Fibroblast of the aortic adventitia (primary cell): ENCODE data around the gene ATP10A. TPM values are rescaled to one million over a fixed set of nuclear protein-coding genes. Genes with fewer than 3 reads are reported as not detected.

Experiments used
- DNase-seq: peaks from one replicate; pipeline ENCODE4 v3.0.0-alpha.2; 2010; ENCODE audit warnings: low read depth
- H3K4me3 ChIP-seq: 2 replicates; pipeline ENCODE4 v1.5.1; 2011; ENCODE audit warnings: low read depth, mild to moderate bottlenecking, control low read depth, low read length, moderate library complexity
- total RNA-seq: library from RNA; depleted of rRNA; stranded (reverse); fragments of >200 nt; gene quantifications from 2 replicates; pipeline ENCODE4 v1.2.3, GENCODE V29; 2012; ENCODE audit warnings: low replicate concordance
- TF ChIP-seq, protein P1 (sequence below): IDR thresholded peaks from 2 replicates; pipeline ENCODE4 v1.5.1; 2011; ENCODE audit warnings: mild to moderate bottlenecking, low read length, control low read depth, inconsistent platforms; ENCODE audit not compliant: insufficient read depth

The ATP10A gene
- total RNA-seq, 1 donor: 4.4 TPM

DNA sequence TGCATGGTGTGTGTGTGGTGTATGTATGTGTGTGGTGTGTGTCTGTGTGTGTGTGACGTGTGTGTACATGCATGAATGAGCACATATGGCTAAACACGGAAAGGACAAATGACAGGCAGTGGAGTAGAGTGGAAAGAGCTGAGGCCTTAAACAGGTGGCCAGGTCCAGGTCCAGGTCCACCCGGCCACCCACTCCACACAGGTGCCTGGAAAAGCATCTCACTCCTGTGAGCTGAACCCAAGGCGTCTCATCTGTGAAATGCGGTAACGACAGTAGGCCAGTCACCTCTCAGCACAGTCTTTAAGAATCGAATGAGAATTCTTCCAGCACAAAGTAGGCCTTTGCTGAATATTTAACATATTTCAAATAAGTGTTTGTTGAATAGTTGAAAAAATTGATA lies 58.7 kb downstream of the ATP10A start:
- no peak overlapping the region for H3K4me3 ChIP-seq
- TF ChIP-seq, protein P1, sequence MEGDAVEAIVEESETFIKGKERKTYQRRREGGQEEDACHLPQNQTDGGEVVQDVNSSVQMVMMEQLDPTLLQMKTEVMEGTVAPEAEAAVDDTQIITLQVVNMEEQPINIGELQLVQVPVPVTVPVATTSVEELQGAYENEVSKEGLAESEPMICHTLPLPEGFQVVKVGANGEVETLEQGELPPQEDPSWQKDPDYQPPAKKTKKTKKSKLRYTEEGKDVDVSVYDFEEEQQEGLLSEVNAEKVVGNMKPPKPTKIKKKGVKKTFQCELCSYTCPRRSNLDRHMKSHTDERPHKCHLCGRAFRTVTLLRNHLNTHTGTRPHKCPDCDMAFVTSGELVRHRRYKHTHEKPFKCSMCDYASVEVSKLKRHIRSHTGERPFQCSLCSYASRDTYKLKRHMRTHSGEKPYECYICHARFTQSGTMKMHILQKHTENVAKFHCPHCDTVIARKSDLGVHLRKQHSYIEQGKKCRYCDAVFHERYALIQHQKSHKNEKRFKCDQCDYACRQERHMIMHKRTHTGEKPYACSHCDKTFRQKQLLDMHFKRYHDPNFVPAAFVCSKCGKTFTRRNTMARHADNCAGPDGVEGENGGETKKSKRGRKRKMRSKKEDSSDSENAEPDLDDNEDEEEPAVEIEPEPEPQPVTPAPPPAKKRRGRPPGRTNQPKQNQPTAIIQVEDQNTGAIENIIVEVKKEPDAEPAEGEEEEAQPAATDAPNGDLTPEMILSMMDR: no peak
- DNase-seq: no peak

DNA sequence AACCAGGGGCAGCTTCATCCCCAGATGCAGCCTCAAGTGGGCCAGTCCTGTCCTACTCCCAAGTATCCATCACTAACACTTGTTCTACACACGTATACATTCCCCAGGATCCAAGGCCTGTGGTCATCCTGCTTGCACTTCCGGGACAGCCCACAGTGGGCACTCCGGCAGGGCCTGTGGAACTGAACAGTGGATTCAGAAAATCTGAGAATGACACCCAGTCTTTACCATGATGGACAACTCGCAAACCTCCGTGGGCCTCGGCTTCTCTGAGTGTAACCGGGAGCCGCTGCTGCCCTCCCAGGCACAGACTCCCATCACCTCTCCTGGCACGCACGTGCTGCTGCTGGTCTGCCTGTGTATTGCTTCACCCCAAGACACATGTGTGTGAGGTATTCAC lies 59.6 kb downstream of the ATP10A start:
- H3K4me3 ChIP-seq: no peak overlapping the region
- TF ChIP-seq, protein P1: no peak
- no peak for DNase-seq

DNA sequence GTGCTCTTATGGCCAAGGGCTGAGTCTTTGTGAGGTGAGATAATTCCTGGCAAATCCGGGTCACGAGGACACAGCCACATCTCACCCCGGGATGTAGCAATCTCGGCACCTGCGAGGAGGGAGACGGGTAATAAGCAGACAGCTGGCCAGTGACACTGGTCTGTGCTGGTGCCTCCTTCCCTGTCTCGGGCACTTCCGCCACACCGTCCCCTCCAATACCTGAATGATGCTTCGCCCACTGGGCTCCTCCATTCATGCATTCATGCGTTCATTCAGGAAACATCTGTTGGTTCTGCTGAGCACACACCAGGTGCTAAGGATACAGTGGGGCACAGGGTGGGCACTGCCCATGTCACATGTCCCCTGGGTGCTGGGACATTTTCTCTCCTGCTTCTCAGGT lies 60.1 kb downstream of the ATP10A start:
- TF ChIP-seq, protein P1: no peak
- no peak for DNase-seq
- no peak overlapping the region for H3K4me3 ChIP-seq

DNA sequence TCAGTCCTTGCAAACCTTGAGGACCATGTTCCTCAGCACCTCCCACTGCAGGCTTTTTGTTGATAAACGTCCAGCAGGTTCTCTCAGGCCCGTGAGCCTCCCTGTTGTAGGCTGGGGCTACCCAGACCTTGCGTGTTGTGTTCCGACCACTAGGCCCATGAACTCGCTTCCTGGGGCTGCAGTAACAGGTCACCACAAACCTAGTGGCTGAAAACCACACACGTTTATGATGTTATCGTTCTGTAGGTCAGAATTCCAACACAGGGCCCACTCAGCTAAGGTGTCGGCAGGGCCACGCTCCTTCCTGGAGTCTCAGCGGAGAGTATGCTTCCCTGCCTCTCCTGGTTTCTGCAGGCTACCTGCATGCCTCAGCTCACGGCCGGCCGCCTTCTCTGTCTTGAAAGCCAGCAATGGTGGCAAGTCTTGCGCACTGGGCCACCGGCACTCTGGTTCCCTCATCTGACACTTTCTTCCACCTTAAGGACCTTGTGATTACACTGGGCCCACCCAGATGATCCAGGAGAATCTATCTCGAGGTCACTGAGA lies 60.8 kb downstream of the ATP10A start:
- TF ChIP-seq, protein P1: no peak
- no peak for DNase-seq
- H3K4me3 ChIP-seq: no peak overlapping the region

DNA sequence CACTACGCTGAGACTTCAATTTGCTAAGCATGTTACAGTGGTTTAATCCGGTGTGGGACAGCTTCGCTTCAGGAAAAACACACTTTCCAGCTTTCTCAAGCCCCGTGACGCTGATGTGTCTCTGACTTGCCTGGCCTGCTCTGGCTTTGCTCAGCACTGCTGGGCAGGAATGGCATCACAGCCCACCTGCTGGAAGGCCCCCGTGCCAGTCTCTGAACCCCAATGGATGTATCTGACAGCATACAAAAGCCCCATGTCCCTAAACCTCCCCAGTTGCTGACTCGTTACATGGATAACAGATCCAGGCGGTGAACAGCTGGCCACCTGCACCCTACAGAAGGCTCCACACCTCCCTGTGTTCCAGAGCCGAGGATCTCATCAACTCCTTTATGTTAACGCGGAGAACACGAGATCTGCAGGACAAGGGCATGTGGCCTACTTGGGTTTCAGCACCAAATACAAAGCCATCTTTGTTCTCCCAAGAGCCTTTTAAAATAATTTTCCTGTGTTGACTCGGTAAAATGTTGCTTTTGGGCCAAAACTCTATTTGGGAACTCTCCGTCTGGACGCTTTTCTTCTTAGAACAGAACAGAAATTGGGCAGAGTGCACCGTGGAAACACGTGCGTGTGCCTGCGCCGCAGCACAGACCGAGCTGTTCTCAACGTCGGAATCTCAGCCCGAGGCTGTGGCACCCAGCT lies 61.4 kb downstream of the ATP10A start:
- no peak overlapping the region for H3K4me3 ChIP-seq
- TF ChIP-seq, protein P1: no peak
- DNase-seq: no peak

DNA sequence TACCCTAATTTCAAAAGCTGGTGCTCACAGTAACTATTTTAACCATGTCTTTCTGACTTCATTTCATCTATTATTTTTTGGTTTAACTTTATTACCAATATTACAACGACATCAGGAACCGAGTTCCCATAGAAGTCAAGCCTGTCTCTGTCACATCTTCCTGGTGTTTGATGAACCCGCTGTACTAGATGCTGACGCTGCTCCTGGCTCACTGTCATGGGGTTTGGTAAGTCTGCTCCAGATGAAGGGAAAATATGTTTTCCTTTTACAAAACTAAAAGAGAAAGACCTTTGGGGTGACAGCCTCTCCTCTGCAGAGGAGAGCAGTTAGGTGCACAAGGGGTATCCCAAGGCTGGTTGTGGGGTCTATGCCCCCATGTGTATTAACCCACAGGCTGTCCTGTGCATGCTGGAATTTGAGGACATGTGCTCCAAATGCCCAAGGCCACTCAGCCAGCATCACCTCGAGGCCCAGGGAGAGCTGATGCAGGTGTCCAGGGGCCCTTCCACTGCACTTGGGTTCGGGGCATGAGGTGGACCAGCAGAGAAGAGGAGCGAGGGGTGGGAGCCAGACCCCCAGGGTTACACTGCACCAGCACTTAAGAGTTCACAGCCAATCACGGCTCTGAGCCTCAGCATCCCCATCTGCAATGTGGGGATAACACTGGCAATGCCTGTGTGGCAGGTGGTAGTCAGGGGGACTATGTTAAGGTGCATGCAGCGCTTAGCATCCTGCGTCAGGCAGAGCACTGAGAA lies 62.2 kb downstream of the ATP10A start:
- no peak for DNase-seq
- H3K4me3 ChIP-seq: no peak overlapping the region
- TF ChIP-seq, protein P1: no peak
